HG03066 (cell line): ENCODE results near the gene FOXM1.
"Not testable (repeated sequence)": the region's sequence is repeated elsewhere in the genome, so short reads cannot be mapped to it uniquely, and the experiment has no call there.

Source experiments
- ATAC-seq: cut with Tn5 transposase; IDR thresholded peaks from one replicate; pipeline ENCODE4 v1.9.1; 2021; ENCODE audit warnings: low read depth; ENCODE audit not compliant: unreplicated experiment

Gene FOXM1

DNA sequence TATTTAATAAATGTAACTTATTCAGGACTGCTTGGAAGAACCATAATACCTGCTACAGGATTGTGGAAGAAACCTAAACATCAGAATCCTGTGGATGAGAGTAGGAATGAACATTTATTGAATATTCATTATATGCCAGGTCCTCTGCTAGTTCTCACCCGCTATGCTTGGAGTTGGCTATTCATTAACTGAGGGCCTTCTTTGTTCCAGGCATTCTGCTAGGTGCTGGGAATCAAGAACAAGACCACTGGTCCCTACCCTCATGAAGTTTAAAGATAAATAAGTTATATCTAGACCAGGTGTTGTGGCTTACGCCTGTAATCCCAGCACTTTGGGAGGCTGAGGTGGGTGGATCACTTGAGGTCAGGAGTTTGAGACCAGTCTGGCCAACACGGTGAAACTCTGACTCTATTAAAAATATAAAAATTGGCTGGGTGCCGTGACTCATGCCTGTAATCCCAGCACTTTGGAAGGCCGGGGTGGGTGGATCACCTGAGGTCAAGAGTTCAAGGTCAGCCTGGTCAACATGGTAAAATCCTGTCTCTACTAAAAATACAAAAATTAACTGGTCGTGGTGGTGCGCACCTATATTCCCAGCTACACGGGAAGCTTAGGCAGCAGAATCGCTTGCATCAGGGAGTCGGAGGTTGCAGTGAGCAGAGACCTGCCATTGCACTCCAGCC lies 9.9 kb upstream of the FOXM1 start:
- ATAC-seq = no peak

GRCh38 chr12:2884810-2885209 lies 7.8 kb upstream of the FOXM1 start:
- ATAC-seq = no peak

DNA sequence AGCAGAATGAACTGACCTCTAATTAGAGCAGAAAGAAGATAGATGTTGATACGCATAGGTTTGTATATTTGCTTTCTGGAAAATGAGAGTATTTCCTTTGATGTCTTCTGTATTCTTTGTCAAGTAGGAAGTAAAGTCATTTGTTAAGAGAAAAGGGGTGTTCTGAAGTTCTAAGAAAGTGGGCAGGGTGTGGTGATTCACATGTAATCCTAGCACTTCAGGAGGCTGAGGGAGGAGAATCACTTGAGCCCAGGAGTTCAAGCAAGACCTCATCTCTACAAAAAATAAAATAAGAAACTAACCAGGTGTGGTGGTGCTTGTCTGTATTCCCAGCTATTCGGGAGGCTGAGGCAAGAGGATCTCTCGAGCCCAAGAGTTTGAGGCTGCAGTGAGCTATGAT lies 2.9 kb upstream of the FOXM1 start:
- no peak for ATAC-seq

DNA sequence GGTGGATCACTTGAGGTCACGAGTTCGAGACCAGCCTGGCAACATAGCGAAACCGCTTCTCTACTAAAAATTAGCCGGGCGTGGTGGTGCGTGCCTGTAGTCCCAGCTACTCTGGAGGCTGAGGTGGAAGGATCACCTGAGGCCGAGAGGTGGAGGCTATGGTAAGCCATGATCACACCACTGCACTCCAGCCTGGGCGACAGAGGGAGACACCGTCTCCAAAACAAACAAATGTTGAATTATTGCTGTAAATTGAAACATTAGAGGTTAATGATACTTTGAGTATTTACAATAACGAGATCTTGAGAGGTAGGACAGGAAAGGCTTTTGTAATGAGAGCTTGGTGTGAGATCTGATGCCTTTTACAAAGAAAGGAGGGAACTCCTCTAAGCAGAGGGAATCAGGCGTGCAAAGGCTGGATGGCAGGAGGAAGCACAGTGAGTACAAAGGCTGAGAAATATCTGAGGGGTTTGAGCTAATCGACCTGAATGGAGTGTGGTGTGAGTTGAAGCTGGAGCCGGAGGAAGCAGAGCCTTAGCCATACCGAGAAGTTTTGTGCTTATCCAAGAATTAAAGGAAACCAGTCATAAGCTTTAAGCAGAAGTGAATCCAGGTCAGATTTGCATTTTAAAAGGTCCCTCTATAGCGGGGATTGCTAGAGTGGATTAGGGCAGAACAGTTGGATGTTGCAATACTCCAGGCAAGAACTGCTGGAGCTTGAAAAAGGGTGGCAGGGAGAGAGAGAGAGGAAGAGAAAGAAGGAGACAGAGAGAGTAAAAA lies 1.2 kb upstream of the FOXM1 start:
- ATAC-seq = peak; percentile 11

DNA sequence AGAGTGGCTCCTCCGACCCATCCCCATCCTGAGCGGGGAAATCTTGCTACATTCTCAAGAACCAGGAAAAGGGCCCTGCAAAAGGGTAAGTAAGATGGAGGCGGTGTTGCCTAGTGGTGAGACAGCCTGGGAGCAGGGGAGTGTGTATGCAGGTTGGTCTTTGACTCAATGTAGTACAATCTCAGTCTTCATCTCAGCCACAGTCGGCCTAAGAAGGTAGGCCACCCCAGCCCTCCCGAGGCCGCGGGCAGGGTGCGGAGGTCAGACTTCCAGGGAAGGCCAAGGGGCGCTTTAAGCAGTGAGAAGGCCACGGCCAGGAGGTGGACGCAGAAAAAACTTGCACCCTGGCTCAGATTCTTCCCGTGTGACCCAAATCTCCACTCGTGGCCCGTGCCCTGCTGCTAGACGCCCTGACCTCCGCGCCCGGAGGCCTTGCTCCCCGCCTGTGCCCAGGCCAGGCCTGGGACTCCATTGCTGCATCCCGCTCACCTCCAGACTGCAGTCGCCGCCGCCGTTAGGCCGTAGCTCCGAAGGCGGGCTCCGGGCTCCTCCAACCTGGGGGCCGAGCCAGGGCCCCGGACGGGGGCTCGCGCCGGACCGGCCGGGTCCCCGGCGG lies 435 bp downstream of the FOXM1 start:
- no peak for ATAC-seq

DNA sequence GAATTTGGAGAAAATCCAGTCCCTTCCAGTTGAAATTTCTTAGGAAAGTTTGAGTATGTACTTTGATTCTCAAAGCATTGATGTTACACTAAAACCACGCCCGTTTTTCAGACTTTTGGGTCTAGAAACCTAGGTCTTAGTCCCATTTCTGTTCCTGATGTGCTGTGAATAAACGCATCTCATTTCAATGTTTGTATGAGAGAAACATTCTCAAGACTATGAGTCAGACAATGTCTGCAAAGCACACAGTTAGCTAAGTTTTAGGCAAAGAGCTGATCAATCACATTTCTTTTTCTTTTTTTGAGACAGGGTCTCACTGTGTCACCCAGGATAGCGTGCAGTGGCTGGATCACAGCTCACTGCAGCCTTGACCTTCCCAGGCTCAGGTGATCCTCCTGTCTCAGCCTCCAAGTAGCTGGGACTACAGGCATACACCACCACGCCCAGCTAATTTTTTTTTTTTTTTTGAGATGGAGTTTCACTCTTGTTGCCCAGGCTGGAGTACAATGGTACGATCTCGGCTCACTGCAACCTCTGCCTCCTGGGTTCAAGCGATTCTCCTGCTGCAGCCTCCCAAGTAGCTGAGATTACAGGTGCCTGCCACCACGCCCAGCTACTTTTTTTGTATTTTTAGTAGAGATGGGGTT lies 7.9 kb downstream of the FOXM1 start:
- not testable (repeated sequence) for ATAC-seq

GRCh38 chr12:2864198-2864597 lies 12.8 kb downstream of the FOXM1 start:
- no peak for ATAC-seq

DNA sequence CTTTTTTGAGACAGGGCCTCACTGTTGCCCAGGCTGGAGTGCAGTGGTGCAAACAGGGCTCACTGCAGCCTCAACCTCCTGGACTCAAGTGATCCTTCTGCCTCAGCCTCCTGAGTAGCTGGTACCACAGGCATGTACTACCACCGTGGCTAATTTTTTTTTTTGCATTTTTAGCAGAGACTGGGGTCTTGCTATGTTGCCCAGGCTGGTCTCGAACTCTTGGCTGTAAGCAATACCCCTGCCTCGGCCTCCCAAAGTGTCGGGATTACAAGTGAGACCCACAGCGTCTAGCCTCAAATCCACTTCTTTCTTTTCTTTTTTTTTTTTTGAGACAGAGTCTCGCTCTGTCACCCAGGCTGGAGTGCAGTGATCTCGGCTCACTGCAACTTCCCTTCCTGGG lies 13.6 kb downstream of the FOXM1 start:
- not testable (repeated sequence) for ATAC-seq

DNA sequence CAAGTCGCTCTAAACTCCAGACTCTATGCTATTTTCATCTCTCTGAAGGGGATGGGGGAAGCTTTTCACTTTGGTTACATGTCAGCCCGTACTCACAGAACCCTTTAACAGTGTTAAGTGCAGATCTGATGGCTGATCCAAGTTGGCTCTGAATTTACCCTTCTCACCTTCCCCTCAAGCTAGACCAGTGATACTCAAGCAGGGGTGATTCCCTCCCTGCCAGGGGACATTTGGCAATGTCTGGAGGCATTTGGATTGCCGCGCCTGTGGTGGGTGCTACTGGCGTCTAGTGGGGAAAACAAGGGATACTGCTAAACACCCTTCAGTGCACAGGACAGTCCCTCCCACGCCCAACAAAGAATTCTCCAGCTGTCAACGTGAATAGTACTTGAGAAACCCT lies 14.1 kb downstream of the FOXM1 start:
- ATAC-seq = no peak

DNA sequence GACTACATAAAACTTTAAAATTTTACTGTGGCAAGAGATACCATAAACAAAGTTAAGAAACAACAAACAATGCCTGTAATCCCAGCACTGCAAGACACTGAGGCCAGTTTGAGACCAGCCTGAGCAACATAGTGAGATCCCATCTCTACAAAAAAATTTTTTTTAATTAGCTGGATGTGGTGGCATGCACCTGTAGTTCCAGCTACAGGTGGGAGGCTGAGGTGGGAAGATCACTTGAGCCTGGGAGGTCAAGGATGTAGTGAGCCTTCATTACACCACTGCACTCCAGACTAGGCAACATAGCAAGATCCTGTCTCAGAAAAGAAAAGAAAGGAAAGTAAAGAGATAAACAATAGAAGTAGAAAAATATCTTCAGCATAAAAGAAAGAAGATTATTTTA lies 16.8 kb downstream of the FOXM1 start:
- no peak for ATAC-seq

- ATAC-seq = no peak
Observed at GRCh38 chr12:2858944-2859421, 18.0 kb downstream of the FOXM1 start.

- ATAC-seq = no peak
Observed at GRCh38 chr12:2858334-2858733, 18.6 kb downstream of the FOXM1 start.

- no peak for ATAC-seq
Observed at GRCh38 chr12:2857576-2857975, 19.4 kb downstream of the FOXM1 start.

DNA sequence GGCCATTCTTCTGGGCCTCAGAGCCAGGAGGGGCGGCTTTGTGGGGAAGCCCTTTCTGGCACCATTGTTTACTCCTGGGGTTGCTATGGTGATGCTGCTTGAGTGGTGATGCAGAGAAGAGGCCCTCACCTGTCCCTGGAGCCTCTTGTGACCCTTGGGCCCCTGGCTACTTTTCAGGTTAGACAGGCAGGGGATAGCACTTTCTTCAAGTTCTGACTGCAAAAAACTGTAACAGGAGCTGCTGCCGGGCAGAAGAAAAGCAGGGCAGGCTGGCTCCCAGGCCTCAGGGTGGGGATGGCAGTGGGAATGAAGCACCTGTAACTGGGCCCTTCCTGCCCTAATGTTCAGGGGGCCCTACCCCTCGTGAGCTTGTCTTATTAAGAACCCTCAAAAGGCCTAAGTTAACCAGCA lies 19.9 kb downstream of the FOXM1 start, which contains the start of gene TEX52:
TSS of gene TEX52 (minus strand) at position 19 of the 411 bp plus-strand sequence. CDS start at position 6, 13 bp downstream.
- no peak for ATAC-seq

DNA sequence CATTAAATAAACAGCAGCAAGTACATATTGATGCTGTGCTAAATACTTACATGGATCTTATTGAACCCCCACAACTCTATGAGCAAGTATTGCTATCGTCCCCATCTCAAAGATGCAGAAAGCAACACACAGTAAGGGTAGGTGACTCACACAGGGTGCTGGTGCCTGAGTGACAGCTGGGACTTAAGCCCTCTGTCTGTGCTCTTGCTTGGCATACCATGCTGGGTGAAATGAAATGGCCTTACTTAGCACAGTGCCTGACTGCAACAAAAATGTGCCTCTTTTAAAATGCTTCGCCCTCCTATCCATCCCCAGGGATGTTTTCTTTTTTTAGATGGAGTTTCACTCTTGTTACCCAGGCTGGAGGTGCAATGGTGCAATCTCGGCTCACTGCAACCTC lies 20.9 kb downstream of the FOXM1 start:
- no peak for ATAC-seq

GRCh38 chr12:2855546-2855945 lies 21.4 kb downstream of the FOXM1 start:
- no peak for ATAC-seq

DNA sequence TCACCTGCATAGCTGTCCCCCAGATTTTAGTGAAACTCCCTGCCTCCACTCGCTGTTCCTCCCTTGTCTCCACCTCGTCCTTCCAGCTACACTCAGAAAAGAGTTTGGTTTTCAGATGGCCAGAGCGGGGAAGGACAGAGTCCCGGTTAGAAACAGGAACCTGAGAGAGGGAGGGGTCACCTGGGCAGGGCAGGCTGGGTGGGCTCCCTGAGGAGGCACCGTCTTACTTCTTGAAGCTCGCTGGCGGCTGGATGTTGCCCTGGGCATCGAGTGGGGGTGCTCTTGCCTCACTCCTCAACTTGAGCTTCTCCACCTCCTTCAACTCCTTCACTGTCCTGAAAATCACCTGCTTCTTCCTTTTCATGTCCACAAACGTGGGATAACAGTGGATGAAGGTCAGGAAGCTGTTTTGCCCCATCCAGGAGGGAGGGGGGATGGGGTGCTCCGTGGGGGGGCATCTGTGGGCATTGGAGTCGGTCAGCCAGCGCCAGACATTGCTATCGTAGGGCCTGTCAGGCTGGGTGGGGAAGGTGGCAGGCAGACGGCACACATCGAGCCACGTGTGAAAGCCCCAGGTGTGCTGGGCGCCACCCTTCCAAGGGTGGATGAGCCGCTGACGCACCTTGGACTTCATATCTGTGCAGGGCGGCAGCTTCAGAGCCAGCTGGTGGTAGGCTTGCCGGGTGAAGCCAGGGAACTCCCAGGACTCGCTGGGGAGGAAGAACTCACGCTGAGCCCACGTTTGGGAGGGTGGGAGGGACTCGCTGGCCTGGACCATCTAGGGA lies 22.1 kb downstream of the FOXM1 start:
- no peak for ATAC-seq

- ATAC-seq = no peak
Observed at GRCh38 chr12:2853626-2854025, 23.3 kb downstream of the FOXM1 start.

DNA sequence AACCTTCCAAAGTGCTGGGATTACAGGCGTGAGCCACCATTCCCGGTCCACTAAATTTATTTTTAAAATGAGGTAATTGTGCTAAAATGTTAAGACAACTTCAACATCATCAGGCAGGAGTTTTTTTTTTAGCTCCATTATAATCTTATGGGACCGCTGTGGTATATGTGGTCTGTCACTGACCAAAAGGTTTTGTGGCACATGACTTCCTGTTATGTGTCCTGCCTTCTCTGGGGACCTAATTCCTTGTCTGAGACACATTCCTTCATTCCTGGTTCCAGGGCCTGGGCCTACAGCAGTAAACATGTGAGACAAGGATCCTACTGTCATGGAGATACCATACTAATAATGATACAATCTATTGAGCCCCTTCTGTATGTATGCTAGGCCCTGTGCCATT lies 25.0 kb downstream of the FOXM1 start:
- ATAC-seq = no peak

DNA sequence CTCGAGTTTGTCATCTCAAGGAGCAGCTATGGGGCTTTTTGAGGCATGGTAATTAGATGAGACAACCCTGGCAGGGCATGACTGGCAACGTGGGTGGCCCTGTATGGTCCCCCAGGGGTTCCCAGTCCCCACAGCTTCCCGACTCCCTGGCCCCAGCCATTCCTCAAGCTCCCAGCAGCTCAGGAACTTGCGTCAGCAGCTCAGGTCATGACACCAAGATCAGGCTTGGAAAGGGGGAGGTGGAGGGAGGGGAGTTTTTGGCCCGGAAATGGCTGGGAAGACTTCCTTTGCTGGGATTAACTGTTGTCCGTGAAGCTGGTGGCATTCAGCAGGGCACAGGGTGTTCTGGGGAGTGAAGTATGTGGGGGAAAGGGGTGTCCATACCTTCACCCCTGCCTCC lies 31.7 kb downstream of the FOXM1 start:
- no peak for ATAC-seq
